AG04450 (cell line): ENCODE data around the gene CFAP45. TPM values are rescaled to one million over a fixed set of nuclear protein-coding genes. Genes with fewer than 3 reads are reported as not detected.

Experiments used
- CTCF ChIA-PET: fragments of 300-600, 350-600 bp; formaldehyde crosslinking; extraction: SDS; loops from one replicate; lab custom pipeline; 2022; ENCODE audit warnings: antibody characterized with exemption, inconsistent platforms; lab: Charles Lee
- POLR2A ChIA-PET: fragments of 350-600 bp; formaldehyde crosslinking; extraction: SDS; loops from one replicate; lab custom pipeline; 2021; ENCODE audit warnings: antibody characterized with exemption, inconsistent platforms; lab: Yijun Ruan, JAX
- DNase-seq: peaks from one replicate; pipeline ENCODE4 v3.0.0-alpha.2; 2011; ENCODE audit warnings: low read depth, low spot score
- H3K27ac ChIP-seq: one replicate; pipeline ENCODE4 v1.5.1; 2012; ENCODE audit warnings: low read depth, low read length, control low read depth
- H3K27me3 ChIP-seq: one replicate; pipeline ENCODE4 v1.6.0; 2012; ENCODE audit warnings: low read length; ENCODE audit not compliant: control insufficient read depth, insufficient read depth
- H3K4me3 ChIP-seq: 2 replicates; pipeline ENCODE4 v1.5.1; 2011; ENCODE audit warnings: mild to moderate bottlenecking, low read depth, low read length, control low read depth
- H3K9me3 ChIP-seq: 2 replicates; pipeline ENCODE4 v1.5.1; 2012; ENCODE audit warnings: low read length; ENCODE audit not compliant: control insufficient read depth, insufficient read depth
- CTCF ChIP-seq: IDR thresholded peaks from 2 replicates; pipeline ENCODE4 v1.5.1; 2011; ENCODE audit warnings: low read depth, low read length, control low read depth, inconsistent platforms
- polyA plus RNA-seq: library from polyadenylated mRNA; depleted of rRNA; stranded (reverse); fragments of >200 nt; gene quantifications from 2 replicates; pipeline ENCODE4 v1.2.3, GENCODE V29; 2011

CFAP45 gene
- polyA plus RNA-seq, 1 experiment, result 0.29 TPM

- no peak overlapping the region for H3K27ac ChIP-seq
- no peak for TF ChIP-seq CTCF
- no peak for DNase-seq
- H3K4me3 ChIP-seq, result no peak overlapping the region
- POLR2A ChIA-PET, result interaction anchor here (1.4 kb wide), 1 partner anchor 9 kb away, joined by 3 read pairs; no protein-coding TSS in a partner anchor
- no peaks in the 10 kb centered on the region for H3K9me3 ChIP-seq
- peaks cover 14% of the 10 kb centered on the region for H3K27me3 ChIP-seq
- CTCF ChIA-PET, result interaction anchor here (0.8 to 13.3 kb wide), 3 partner anchors 73 to 260 kb away, joined by 3 to 380 read pairs (median 4); no protein-coding TSS in a partner anchor
Measured at GRCh38 chr1:159933347-159933746, 33.4 kb upstream of the CFAP45 start.

- H3K4me3 ChIP-seq, result no peak overlapping the region
- ChIA-PET POLR2A (interaction anchor here (1.4 kb wide), 1 partner anchor 8 kb away, joined by 3 read pairs; no protein-coding TSS in a partner anchor), CTCF (interaction anchor here (0.8 to 13.3 kb wide), 2 partner anchors 74 to 261 kb away, joined by 3 to 380 read pairs; no protein-coding TSS in a partner anchor)
- H3K27me3 ChIP-seq, result peaks cover 12% of the 10 kb centered on the region
- no peaks in the 10 kb centered on the region for H3K9me3 ChIP-seq
- no peak for DNase-seq
- no peak overlapping the region for H3K27ac ChIP-seq
- no peak for TF ChIP-seq CTCF
Measured at GRCh38 chr1:159932296-159933285, 32.6 kb upstream of the CFAP45 start.

GRCh38 chr1:159931795-159932173 lies 31.8 kb upstream of the CFAP45 start:
- no peak overlapping the region for H3K4me3 ChIP-seq
- ChIA-PET POLR2A (no interaction called here), CTCF (interaction anchor here (13.3 kb wide), 1 partner anchor 75 kb away, joined by 380 read pairs; no protein-coding TSS in a partner anchor)
- H3K9me3 ChIP-seq, result no peaks in the 10 kb centered on the region
- peaks cover 12% of the 10 kb centered on the region for H3K27me3 ChIP-seq
- no peak overlapping the region for H3K27ac ChIP-seq
- DNase-seq, result no peak
- no peak for TF ChIP-seq CTCF

GRCh38 chr1:159931101-159931794 lies 31.3 kb upstream of the CFAP45 start:
- TF ChIP-seq CTCF, result no peak
- CTCF ChIA-PET, result interaction anchor here (13.3 kb wide), 1 partner anchor 75 kb away, joined by 380 read pairs; no protein-coding TSS in a partner anchor
- POLR2A ChIA-PET, result no interaction called here

More at GRCh38 chr1:159931101-159931794, 31.3 kb upstream of the CFAP45 start:
- no peak for DNase-seq
- Histone ChIP-seq H3K27ac (no peak overlapping the region), H3K4me3 (no peak overlapping the region), H3K27me3 (peaks cover 12% of the 10 kb centered on the region), H3K9me3 (no peaks in the 10 kb centered on the region)
